GM23248 (cell line): ENCODE data around the gene ARHGAP19. TPM values are rescaled to one million over a fixed set of nuclear protein-coding genes. Genes with fewer than 3 reads are reported as not detected.

Experiments used
- DNase-seq: peaks from one replicate; pipeline ENCODE4 v3.0.0-alpha.2; 2015
- H2AFZ ChIP-seq: fragments of 200-600 bp; sonication (generic); 2 replicates; pipeline ENCODE4 v1.6.1; 2016; ENCODE audit warnings: antibody characterized with exemption
- H3F3A ChIP-seq: fragments of 200-600 bp; sonication (generic); 2 replicates; pipeline ENCODE4 v1.6.1; 2016; ENCODE audit warnings: mild to moderate bottlenecking, antibody characterized with exemption, mixed run types; ENCODE audit not compliant: insufficient read depth
- H3K27ac ChIP-seq: fragments of 200-600 bp; sonication (generic); 2 replicates; pipeline ENCODE4 v1.5.1; 2016; ENCODE audit warnings: mild to moderate bottlenecking
- H3K27me3 ChIP-seq: fragments of 200-600 bp; sonication (generic); replicated peaks from 2 replicates; pipeline ENCODE4 v1.6.1; 2016; ENCODE audit warnings: mild to moderate bottlenecking; ENCODE audit not compliant: insufficient read depth
- H3K36me3 ChIP-seq: fragments of 200-600 bp; sonication (generic); 2 replicates; pipeline ENCODE4 v1.6.1; 2016; ENCODE audit warnings: low read depth, mild to moderate bottlenecking
- H3K4me1 ChIP-seq: fragments of 200-600 bp; sonication (generic); 2 replicates; pipeline ENCODE4 v1.6.1; 2016; ENCODE audit warnings: mild to moderate bottlenecking; ENCODE audit not compliant: insufficient read depth
- H3K4me2 ChIP-seq: fragments of 200-600 bp; sonication (generic); one replicate; pipeline ENCODE4 v1.6.1; 2016; ENCODE audit warnings: mild to moderate bottlenecking; ENCODE audit not compliant: unreplicated experiment
- H3K4me3 ChIP-seq: fragments of 200-600 bp; sonication (generic); 2 replicates; pipeline ENCODE4 v1.5.1; 2016; ENCODE audit warnings: mild to moderate bottlenecking
- H3K79me2 ChIP-seq: fragments of 200-600 bp; sonication (generic); 2 replicates; pipeline ENCODE4 v1.6.1; 2016; ENCODE audit warnings: mild to moderate bottlenecking; ENCODE audit not compliant: insufficient read depth
- H3K9ac ChIP-seq: fragments of 200-600 bp; sonication (generic); 2 replicates; pipeline ENCODE4 v1.6.1; 2016; ENCODE audit warnings: mild to moderate bottlenecking
- H3K9me2 ChIP-seq: fragments of 200-600 bp; sonication (generic); 2 replicates; pipeline ENCODE4 v1.6.1; 2016; ENCODE audit warnings: mixed run types, mild to moderate bottlenecking, moderate library complexity; ENCODE audit not compliant: insufficient read depth
- H3K9me3 ChIP-seq: fragments of 200-600 bp; sonication (generic); one replicate; pipeline ENCODE4 v1.6.1; 2017; ENCODE audit warnings: low read depth
- H4K20me1 ChIP-seq: fragments of 200-600 bp; sonication (generic); 2 replicates; pipeline ENCODE4 v1.6.0; 2016; ENCODE audit not compliant: insufficient read depth
- EZH2 ChIP-seq: fragments of 200-600 bp; sonication (generic); IDR thresholded peaks from 2 replicates; pipeline ENCODE4 v1.6.1; 2018; ENCODE audit warnings: antibody characterized with exemption, mild to moderate bottlenecking; ENCODE audit not compliant: insufficient read depth, poor library complexity, severe bottlenecking
- EZH2phosphoT487 ChIP-seq: fragments of 200-600 bp; sonication (generic); IDR thresholded peaks from 2 replicates; pipeline ENCODE4 v1.6.1; 2018; ENCODE audit warnings: antibody characterized with exemption, moderate library complexity, mild to moderate bottlenecking, low read depth; ENCODE audit not compliant: insufficient read depth
- WGBS, 2 experiments: methylation state at CpG; one replicate each; pipeline ENCODE4 v1.1.6; 2015 to 2017; ENCODE audit warnings: low lambda C conversion rate in 2 of 2, low coverage in 1 of 2; ENCODE audit errors: missing lambda C conversion rate in 2 of 2; 5-methylcytosine and 5-hydroxymethylcytosine counted together
- in situ Hi-C: fragments of 300-500 bp; cut with MboI; formaldehyde crosslinking; loops from 2 replicates; pipeline ENCODE4 v1.15.0; 2020
- polyA plus RNA-seq: library from polyadenylated mRNA; unstranded; fragments of >200 nt; fragmentation: Nextera tagmentation; extraction: Ambion mirVana; gene quantifications from 2 replicates; pipeline ENCODE4 v1.2.1, GENCODE V29; 2016
- total RNA-seq: library from RNA; depleted of rRNA; stranded (reverse); fragments of >200 nt; shearing (Covaris generic); gene quantifications from 2 replicates; pipeline ENCODE4 v1.2.3, GENCODE V29; 2014

Gene ARHGAP19
- total and polyA plus RNA-seq, 2 experiments from 2014 or later, result 1.9 to 5.0 TPM

DNA sequence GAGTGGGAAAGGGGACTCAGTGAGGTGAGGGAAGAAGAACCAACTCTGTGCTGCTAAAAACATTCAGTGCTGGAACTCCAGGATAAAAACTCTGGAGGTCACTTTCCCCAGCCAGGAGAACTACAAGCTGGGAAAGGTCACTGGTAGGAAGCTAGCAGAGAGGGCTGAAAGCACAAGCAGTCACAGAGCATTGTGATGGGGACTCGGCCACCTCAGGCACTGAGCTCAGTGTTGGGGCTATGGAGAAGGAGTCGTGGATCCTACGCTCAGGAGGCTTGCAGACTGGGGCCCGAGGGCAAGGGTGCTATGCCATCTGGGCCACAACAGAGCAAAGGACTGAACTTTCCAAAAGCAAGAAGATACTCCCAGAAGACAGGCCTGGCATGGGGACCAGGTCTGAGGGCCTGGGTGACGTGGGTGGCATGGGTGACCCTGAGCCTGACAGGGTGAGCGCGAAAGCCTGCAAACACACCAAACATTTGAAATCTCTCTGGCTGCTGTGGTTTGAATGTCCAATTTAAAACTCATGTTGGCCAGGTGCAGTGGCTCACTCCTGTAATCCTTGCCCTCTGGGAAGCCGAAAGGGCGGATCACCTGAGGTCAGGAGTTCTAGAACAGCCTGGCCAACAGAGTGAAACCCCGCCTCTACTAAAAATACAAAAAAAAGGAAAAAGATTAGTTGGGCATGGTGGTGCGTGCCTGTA, 9.8 kb upstream of the ARHGAP19 start:
- H3K4me3 ChIP-seq, result no peak overlapping the region
- no peaks in the 10 kb centered on the region for H4K20me1 ChIP-seq
- H3K9me3 ChIP-seq, result no peaks in the 10 kb centered on the region
- TF ChIP-seq EZH2 (no peak), EZH2phosphoT487 (no peak)
- H3K4me1 ChIP-seq, result no peaks in the 10 kb centered on the region
- H3K27ac ChIP-seq, result no peak overlapping the region
- no peaks in the 10 kb centered on the region for H3K27me3 ChIP-seq
- H3K9ac ChIP-seq, result no peak overlapping the region
- no peaks in the 10 kb centered on the region for H3K9me2 ChIP-seq
- no peak overlapping the region for H3K4me2 ChIP-seq
- no peak for DNase-seq
- H2AFZ ChIP-seq, result no peak overlapping the region
- no peaks in the 10 kb centered on the region for H3F3A ChIP-seq
- no peaks in the 10 kb centered on the region for H3K36me3 ChIP-seq
- WGBS, 2 experiments, result 85 to 87% methylated on average over 11 of the region's 11 CpGs
- H3K79me2 ChIP-seq, result no peaks in the 10 kb centered on the region
- in situ Hi-C loops, result no loop called here

- Histone ChIP-seq H2AFZ (no peak overlapping the region), H3K27me3 (no peaks in the 10 kb centered on the region), H3K27ac (no peak overlapping the region), H3F3A (no peaks in the 10 kb centered on the region), H4K20me1 (no peaks in the 10 kb centered on the region), H3K9me3 (no peaks in the 10 kb centered on the region), H3K4me2 (no peak overlapping the region), H3K4me1 (no peaks in the 10 kb centered on the region), H3K79me2 (no peaks in the 10 kb centered on the region), H3K4me3 (no peak overlapping the region), H3K9me2 (no peaks in the 10 kb centered on the region), H3K9ac (no peak overlapping the region), H3K36me3 (no peaks in the 10 kb centered on the region)
- TF ChIP-seq EZH2 (no peak), EZH2phosphoT487 (no peak)
- no peak for DNase-seq
- 92 to 99% methylated on average over 3 of the region's 3 CpGs for WGBS, 2 experiments
- in situ Hi-C loops, result no loop called here
These were observed 8.5 kb upstream of the ARHGAP19 start for GRCh38 chr10:97300980-97301379.

GRCh38 chr10:97298223-97298571, 5.8 kb upstream of the ARHGAP19 start:
- in situ Hi-C loops, result no loop called here
- no peak overlapping the region for H3K9ac ChIP-seq
- H4K20me1 ChIP-seq, result no peaks in the 10 kb centered on the region
- H3K4me2 ChIP-seq, result no peak overlapping the region
- H3K79me2 ChIP-seq, result no peaks in the 10 kb centered on the region
- no peak overlapping the region for H3K4me3 ChIP-seq
- no peaks in the 10 kb centered on the region for H3K27me3 ChIP-seq
- no peaks in the 10 kb centered on the region for H3K36me3 ChIP-seq
- H3K4me1 ChIP-seq, result no peaks in the 10 kb centered on the region
- DNase-seq, result no peak
- no peaks in the 10 kb centered on the region for H3F3A ChIP-seq
- TF ChIP-seq EZH2 (no peak), EZH2phosphoT487 (no peak)
- no peak overlapping the region for H2AFZ ChIP-seq
- no peak overlapping the region for H3K27ac ChIP-seq
- no peaks in the 10 kb centered on the region for H3K9me2 ChIP-seq
- 58 to 63% methylated on average over 3 of the region's 3 CpGs for WGBS, 2 experiments
- H3K9me3 ChIP-seq, result no peaks in the 10 kb centered on the region

DNA sequence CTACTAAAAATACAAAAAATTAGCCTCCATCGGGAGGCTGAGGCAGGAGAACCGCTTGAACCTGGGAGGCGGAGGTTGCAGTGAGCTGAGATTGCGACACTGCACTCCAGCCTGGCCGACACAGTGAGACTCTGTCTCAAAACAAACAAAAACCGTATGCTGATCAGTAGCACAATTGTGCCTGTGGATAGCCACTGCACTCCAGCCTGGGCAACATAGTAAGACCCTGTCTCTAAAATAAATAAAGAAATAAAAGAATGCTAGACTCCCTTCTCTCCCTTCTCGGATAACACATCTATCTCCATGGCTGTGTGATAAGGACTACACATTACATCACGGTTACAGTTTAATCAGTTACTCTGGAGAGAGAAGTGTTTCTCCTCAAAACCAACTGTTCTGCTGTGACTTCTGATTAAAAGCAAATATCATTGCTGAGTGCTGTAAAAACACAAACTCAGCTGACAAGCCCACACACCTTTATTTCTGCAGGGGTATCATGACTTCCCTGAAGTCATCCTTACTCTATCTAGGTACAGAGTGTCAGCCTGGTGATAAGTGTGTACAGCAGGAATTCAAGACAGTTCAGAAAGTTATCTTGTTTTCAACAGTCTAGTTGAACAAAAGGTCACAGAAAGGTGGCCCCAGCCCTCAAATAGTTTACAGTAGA, 5.3 kb upstream of the ARHGAP19 start:
- Histone ChIP-seq H3F3A (no peaks in the 10 kb centered on the region), H3K9ac (no peak overlapping the region), H2AFZ (no peak overlapping the region), H3K79me2 (no peaks in the 10 kb centered on the region), H3K4me2 (no peak overlapping the region), H3K4me1 (no peaks in the 10 kb centered on the region), H4K20me1 (no peaks in the 10 kb centered on the region), H3K4me3 (no peak overlapping the region), H3K9me3 (no peaks in the 10 kb centered on the region), H3K9me2 (no peaks in the 10 kb centered on the region), H3K27me3 (no peaks in the 10 kb centered on the region), H3K36me3 (no peaks in the 10 kb centered on the region), H3K27ac (no peak overlapping the region)
- no peak for DNase-seq
- in situ Hi-C loops, result no loop called here
- WGBS, 2 experiments, result 76 to 82% methylated on average over 8 of the region's 8 CpGs
- TF ChIP-seq EZH2, result no peak
- no peak for TF ChIP-seq EZH2phosphoT487

DNA sequence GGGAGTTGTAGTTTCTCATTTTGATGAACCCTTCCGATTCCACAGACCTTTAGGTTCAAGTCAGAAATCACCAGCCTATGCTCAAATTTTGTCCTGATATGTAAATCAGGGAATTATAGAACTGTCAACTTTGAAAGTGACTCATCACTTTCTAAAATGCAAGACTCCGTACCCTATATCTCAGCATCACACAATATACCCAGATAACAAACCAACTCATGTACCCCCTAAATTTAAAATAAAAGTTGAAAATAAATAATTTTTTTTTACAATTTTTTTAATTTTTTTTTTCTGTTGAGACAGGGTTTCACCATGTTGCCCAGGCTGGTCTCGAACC, 393 bp upstream of the ARHGAP19 start:
- in situ Hi-C loops, result no loop called here
- no peak overlapping the region for H3K4me2 ChIP-seq
- 63 to 66% methylated on average over 3 of the region's 3 CpGs for WGBS, 2 experiments
- DNase-seq, result no peak
- H3F3A ChIP-seq, result peaks cover 16% of the 10 kb centered on the region
- H3K36me3 ChIP-seq, result no peaks in the 10 kb centered on the region
- H3K4me1 ChIP-seq, result peaks cover 8% of the 10 kb centered on the region
- H3K27ac ChIP-seq, result no peak overlapping the region
- no peak overlapping the region for H3K9ac ChIP-seq
- H3K9me3 ChIP-seq, result no peaks in the 10 kb centered on the region
- H2AFZ ChIP-seq, result no peak overlapping the region
- TF ChIP-seq EZH2phosphoT487, result no peak
- TF ChIP-seq EZH2, result no peak
- H3K79me2 ChIP-seq, result peaks cover 30% of the 10 kb centered on the region
- H3K27me3 ChIP-seq, result no peaks in the 10 kb centered on the region
- no peaks in the 10 kb centered on the region for H4K20me1 ChIP-seq
- no peak overlapping the region for H3K4me3 ChIP-seq
- no peaks in the 10 kb centered on the region for H3K9me2 ChIP-seq
